HEK293 (cell line): ENCODE data around the gene NCLN.
A peak's percentile ranks its signal among the peaks of the same experiment; 100 is the strongest.

Experiments used
- CTCF ChIA-PET: fragments of 350-600 bp; formaldehyde crosslinking; extraction: SDS; loops from one replicate; lab custom pipeline; 2021; ENCODE audit warnings: antibody characterized with exemption; lab: Yijun Ruan, JAX
- POLR2A ChIA-PET: fragments of 300-600 bp; formaldehyde crosslinking; extraction: SDS; loops from one replicate; lab custom pipeline; 2020; ENCODE audit warnings: antibody characterized with exemption, inconsistent platforms; lab: Yijun Ruan, JAX
- H3K27ac ChIP-seq: fragments of 200-500 bp; sonication (Bioruptor generic); 2 replicates; pipeline ENCODE4 v1.5.1; 2014; ENCODE audit warnings: low read depth, low read length, control low read depth, inconsistent platforms; ENCODE audit errors: extremely low read depth
- H3K36me3 ChIP-seq, 2 experiments: fragments of 200-500 bp in 1 of 2; sonication (Bioruptor generic) in 1 of 2; 1 replicate in 1 of 2; 2 replicates in 1 of 2; pipeline ENCODE4 v1.5.1; 2014 to 2017; ENCODE audit warnings: inconsistent platforms in 2 of 2, low read length in 2 of 2; ENCODE audit not compliant: control insufficient read depth in 2 of 2, insufficient read depth in 1 of 2
- H3K4me1 ChIP-seq: fragments of 200-500 bp; sonication (Bioruptor generic); 2 replicates; pipeline ENCODE4 v1.5.1; 2014; ENCODE audit warnings: mild to moderate bottlenecking, low read length, inconsistent platforms; ENCODE audit not compliant: control insufficient read depth, insufficient read depth
- H3K4me3 ChIP-seq: 2 replicates; pipeline ENCODE4 v1.5.1; 2011; ENCODE audit warnings: low read depth, mild to moderate bottlenecking, control low read depth, low read length, moderate library complexity
- H3K9me3 ChIP-seq: fragments of 200-500 bp; sonication (Bioruptor generic); 2 replicates; pipeline ENCODE4 v1.5.1; 2014; ENCODE audit warnings: low read depth, low read length, inconsistent platforms; ENCODE audit not compliant: control insufficient read depth, insufficient read depth
- GLI4 ChIP-seq: fragments of 450-650 bp; formaldehyde crosslinking; IDR thresholded peaks from 2 replicates; pipeline ENCODE4 v1.5.1; 2016; ENCODE audit warnings: missing biosample characterization, missing genetic modification characterization
- PRDM1 ChIP-seq: fragments of 450-650 bp; formaldehyde crosslinking; IDR thresholded peaks from 2 replicates; pipeline ENCODE4; 2016; ENCODE audit warnings: missing biosample characterization, missing genetic modification characterization
- SCRT2 ChIP-seq: fragments of 450-650 bp; formaldehyde crosslinking; IDR thresholded peaks from 2 replicates; pipeline ENCODE4 v1.5.1; 2016; ENCODE audit warnings: missing biosample characterization, missing genetic modification characterization
- ZNF211 ChIP-seq: fragments of 450-650 bp; formaldehyde crosslinking; IDR thresholded peaks from 2 replicates; pipeline ENCODE4 v1.5.1; 2016; ENCODE audit warnings: low read depth, missing biosample characterization, missing genetic modification characterization
- ZNF221 ChIP-seq: fragments of 450-650 bp; formaldehyde crosslinking; IDR thresholded peaks from 2 replicates; pipeline ENCODE4 v1.5.1; 2017; ENCODE audit warnings: missing biosample characterization, missing genetic modification characterization, borderline replicate concordance
- ZNF426 ChIP-seq: fragments of 450-650 bp; formaldehyde crosslinking; IDR thresholded peaks from 2 replicates; pipeline ENCODE4 v1.5.1; 2017; ENCODE audit warnings: missing biosample characterization, missing genetic modification characterization, mild to moderate bottlenecking, inconsistent platforms, moderate library complexity
- ZNF571 ChIP-seq: fragments of 450-650 bp; formaldehyde crosslinking; IDR thresholded peaks from 2 replicates; pipeline ENCODE4 v1.5.0; 2017; ENCODE audit warnings: missing biosample characterization, missing genetic modification characterization
- ZNF768 ChIP-seq: fragments of 450-650 bp; formaldehyde crosslinking; IDR thresholded peaks from 2 replicates; pipeline ENCODE4 v1.5.1; 2018; ENCODE audit warnings: missing biosample characterization, mild to moderate bottlenecking, missing genetic modification characterization
- ZNF776 ChIP-seq: fragments of 450-650 bp; formaldehyde crosslinking; IDR thresholded peaks from 2 replicates; pipeline ENCODE4 v1.5.0; 2017; ENCODE audit warnings: missing biosample characterization, missing genetic modification characterization, borderline replicate concordance
- TF ChIP-seq, protein P1 (sequence below): fragments of 450-650 bp; formaldehyde crosslinking; IDR thresholded peaks from 2 replicates; pipeline ENCODE4 v1.5.1; 2016; ENCODE audit warnings: missing biosample characterization, missing genetic modification characterization
- TF ChIP-seq, protein P2 (sequence below): fragments of 450-650 bp; formaldehyde crosslinking; IDR thresholded peaks from 2 replicates; pipeline ENCODE4 v1.5.1; 2017; ENCODE audit warnings: missing biosample characterization, mild to moderate bottlenecking, missing genetic modification characterization, moderate library complexity
- TF ChIP-seq, protein P3 (sequence below): fragments of 450-650 bp; formaldehyde crosslinking; IDR thresholded peaks from 2 replicates; pipeline ENCODE4 v1.5.1; 2016; ENCODE audit warnings: missing biosample characterization, missing genetic modification characterization
- TF ChIP-seq, protein P4 (sequence below): fragments of 450-650 bp; formaldehyde crosslinking; IDR thresholded peaks from 2 replicates; pipeline ENCODE4 v1.5.1; 2016; ENCODE audit warnings: missing biosample characterization, missing genetic modification characterization

Gene NCLN

DNA sequence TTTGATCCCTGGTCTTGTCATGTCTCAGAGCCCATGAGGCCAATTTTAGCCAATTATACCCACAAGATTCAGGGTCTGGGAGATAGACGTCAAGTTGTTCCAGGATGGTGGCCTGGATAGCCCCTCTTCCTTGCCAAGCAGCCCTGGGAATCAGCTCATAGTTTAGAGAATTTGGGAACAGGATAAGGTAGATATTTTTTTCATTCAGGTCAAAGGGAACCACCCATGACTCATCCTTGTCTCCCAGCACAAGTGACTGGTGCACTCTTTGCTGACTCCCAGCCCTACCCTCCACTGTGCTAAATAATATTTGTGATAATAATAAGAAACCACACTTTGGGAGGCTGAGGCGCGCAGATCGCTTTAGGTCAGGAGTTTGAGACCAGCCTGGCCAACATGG, 24.3 kb upstream of the NCLN start:
- ChIA-PET POLR2A (no interaction called here), CTCF (interaction anchor here (0.5 to 2.0 kb wide), 15 partner anchors 9 to 513 kb away, joined by 3 to 17 read pairs (median 5); no protein-coding TSS in a partner anchor)
- Histone ChIP-seq H3K27ac (no peak overlapping the region), H3K9me3 (no peaks in the 10 kb centered on the region), H3K4me3 (no peak overlapping the region), H3K36me3 (no peaks in the 10 kb centered on the region), H3K4me1 (0 out of 2 replicates have a peak, but pooled peaks cover 4% of the 10 kb centered on the region)
- TF ChIP-seq, protein P1, sequence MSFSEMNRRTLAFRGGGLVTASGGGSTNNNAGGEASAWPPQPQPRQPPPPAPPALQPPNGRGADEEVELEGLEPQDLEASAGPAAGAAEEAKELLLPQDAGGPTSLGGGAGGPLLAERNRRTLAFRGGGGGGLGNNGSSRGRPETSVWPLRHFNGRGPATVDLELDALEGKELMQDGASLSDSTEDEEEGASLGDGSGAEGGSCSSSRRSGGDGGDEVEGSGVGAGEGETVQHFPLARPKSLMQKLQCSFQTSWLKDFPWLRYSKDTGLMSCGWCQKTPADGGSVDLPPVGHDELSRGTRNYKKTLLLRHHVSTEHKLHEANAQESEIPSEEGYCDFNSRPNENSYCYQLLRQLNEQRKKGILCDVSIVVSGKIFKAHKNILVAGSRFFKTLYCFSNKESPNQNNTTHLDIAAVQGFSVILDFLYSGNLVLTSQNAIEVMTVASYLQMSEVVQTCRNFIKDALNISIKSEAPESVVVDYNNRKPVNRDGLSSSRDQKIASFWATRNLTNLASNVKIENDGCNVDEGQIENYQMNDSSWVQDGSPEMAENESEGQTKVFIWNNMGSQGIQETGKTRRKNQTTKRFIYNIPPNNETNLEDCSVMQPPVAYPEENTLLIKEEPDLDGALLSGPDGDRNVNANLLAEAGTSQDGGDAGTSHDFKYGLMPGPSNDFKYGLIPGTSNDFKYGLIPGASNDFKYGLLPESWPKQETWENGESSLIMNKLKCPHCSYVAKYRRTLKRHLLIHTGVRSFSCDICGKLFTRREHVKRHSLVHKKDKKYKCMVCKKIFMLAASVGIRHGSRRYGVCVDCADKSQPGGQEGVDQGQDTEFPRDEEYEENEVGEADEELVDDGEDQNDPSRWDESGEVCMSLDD (tag by site-specific recombination), result no peak
- TF ChIP-seq ZNF571 (tag by site-specific recombination), result no peak
- no peak for TF ChIP-seq ZNF776 (tag by site-specific recombination)
- TF ChIP-seq, protein P2, sequence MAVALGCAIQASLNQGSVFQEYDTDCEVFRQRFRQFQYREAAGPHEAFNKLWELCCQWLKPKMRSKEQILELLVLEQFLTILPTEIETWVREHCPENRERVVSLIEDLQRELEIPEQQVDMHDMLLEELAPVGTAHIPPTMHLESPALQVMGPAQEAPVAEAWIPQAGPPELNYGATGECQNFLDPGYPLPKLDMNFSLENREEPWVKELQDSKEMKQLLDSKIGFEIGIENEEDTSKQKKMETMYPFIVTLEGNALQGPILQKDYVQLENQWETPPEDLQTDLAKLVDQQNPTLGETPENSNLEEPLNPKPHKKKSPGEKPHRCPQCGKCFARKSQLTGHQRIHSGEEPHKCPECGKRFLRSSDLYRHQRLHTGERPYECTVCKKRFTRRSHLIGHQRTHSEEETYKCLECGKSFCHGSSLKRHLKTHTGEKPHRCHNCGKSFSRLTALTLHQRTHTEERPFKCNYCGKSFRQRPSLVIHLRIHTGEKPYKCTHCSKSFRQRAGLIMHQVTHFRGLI (tag by site-specific recombination), result no peak
- TF ChIP-seq ZNF211 (tag by site-specific recombination), result no peak

DNA sequence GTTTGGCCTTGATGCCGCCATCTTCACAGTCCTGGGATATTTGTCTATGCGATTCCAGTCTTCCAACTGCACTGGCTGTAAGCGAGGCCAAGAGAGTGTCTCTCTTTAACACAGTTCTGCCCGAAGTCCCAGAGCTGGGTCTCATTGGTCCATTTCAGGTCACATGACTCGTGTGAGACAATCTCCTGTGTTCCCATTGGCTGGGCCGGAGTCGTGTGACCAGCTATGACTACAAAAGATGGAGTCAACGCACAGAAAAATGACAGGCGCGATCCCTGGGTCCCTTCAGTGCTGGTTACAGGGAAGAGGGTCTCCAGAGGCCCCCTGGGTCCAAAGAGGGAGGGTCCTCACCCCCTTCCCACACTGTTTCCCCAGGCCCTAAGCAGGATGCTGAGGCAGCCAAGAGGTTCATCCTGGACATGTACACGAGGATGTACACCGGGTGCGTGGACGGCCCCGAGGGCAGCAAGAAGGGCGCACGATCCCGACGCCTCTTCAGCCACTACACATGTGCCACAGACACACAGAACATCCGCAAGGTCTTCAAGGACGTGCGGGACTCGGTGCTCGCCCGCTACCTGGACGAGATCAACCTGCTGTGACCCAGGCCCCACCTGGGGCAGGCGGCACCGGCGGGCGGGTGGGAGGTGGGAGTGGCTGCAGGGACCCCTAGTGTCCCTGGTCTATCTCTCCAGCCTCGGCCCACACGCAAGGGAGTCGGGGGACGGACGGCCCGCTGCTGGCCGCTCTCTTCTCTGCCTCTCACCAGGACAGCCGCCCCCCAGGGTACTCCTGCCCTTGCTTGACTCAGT, 23.1 kb upstream of the NCLN start:
- Histone ChIP-seq H3K4me3 (no peak overlapping the region), H3K4me1 (0 out of 2 replicates have a peak, but pooled peaks cover 4% of the 10 kb centered on the region), H3K27ac (no peak overlapping the region), H3K9me3 (no peaks in the 10 kb centered on the region), H3K36me3 (no peaks in the 10 kb centered on the region)
- POLR2A ChIA-PET, result interaction anchor here (1.1 kb wide), 1 partner anchor 212 kb away, joined by 3 read pairs; no protein-coding TSS in a partner anchor
- CTCF ChIA-PET, result interaction anchor here (0.6 to 2.0 kb wide), 17 partner anchors 10 to 514 kb away, joined by 3 to 17 read pairs (median 4); no protein-coding TSS in a partner anchor
- TF ChIP-seq GLI4 (tag by site-specific recombination) (no peak), ZNF426 (tag by site-specific recombination) (no peak), ZNF768 (tag by site-specific recombination) (no peak)

DNA sequence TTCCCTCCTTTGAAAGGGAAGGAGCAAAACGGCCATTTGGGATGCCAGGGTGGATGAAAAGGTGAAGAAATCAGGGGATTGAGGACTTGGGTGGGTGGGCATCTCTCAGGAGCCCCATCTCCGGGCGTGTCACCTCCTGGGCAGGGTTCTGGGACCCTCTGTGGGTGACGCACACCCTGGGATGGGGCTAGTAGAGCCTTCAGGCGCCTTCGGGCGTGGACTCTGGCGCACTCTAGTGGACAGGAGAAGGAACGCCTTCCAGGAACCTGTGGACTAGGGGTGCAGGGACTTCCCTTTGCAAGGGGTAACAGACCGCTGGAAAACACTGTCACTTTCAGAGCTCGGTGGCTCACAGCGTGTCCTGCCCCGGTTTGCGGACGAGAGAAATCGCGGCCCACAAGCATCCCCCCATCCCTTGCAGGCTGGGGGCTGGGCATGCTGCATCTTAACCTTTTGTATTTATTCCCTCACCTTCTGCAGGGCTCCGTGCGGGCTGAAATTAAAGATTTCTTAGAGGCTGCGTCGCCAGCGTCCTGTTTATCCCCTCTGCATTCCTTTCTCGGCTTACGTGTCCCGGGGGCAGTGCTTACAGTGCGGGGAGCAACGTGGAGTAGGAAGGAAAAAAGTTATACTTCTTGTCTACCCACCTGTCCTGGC, 22.4 kb upstream of the NCLN start:
- ChIA-PET POLR2A (interaction anchor here (1.1 kb wide), 1 partner anchor 213 kb away, joined by 3 read pairs; no protein-coding TSS in a partner anchor), CTCF (interaction anchor here (0.5 to 2.4 kb wide), 21 partner anchors 11 to 320 kb away, joined by 3 to 27 read pairs (median 3); no protein-coding TSS in a partner anchor)
- H3K9me3 ChIP-seq, result no peaks in the 10 kb centered on the region
- H3K36me3 ChIP-seq, result no peaks in the 10 kb centered on the region
- no peak overlapping the region for H3K4me3 ChIP-seq
- no peak overlapping the region for H3K27ac ChIP-seq
- 0 out of 2 replicates have a peak, but pooled peaks cover 4% of the 10 kb centered on the region for H3K4me1 ChIP-seq
- TF ChIP-seq, protein P1 (tag by site-specific recombination), result peak; percentile 58
- TF ChIP-seq, protein P3, sequence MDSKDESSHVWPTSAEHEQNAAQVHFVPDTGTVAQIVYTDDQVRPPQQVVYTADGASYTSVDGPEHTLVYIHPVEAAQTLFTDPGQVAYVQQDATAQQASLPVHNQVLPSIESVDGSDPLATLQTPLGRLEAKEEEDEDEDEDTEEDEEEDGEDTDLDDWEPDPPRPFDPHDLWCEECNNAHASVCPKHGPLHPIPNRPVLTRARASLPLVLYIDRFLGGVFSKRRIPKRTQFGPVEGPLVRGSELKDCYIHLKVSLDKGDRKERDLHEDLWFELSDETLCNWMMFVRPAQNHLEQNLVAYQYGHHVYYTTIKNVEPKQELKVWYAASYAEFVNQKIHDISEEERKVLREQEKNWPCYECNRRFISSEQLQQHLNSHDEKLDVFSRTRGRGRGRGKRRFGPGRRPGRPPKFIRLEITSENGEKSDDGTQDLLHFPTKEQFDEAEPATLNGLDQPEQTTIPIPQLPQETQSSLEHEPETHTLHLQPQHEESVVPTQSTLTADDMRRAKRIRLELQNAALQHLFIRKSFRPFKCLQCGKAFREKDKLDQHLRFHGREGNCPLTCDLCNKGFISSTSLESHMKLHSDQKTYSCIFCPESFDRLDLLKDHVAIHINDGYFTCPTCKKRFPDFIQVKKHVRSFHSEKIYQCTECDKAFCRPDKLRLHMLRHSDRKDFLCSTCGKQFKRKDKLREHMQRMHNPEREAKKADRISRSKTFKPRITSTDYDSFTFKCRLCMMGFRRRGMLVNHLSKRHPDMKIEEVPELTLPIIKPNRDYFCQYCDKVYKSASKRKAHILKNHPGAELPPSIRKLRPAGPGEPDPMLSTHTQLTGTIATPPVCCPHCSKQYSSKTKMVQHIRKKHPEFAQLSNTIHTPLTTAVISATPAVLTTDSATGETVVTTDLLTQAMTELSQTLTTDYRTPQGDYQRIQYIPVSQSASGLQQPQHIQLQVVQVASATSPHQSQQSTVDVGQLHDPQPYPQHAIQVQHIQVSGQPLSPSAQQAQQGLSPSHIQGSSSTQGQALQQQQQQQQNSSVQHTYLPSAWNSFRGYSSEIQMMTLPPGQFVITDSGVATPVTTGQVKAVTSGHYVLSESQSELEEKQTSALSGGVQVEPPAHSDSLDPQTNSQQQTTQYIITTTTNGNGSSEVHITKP, result no peak
- TF ChIP-seq PRDM1 (tag by site-specific recombination) (0 out of 2 replicates have a peak, but pooled peaks have one; percentile 22), SCRT2 (tag by site-specific recombination) (peak; percentile 92), ZNF221 (tag by site-specific recombination) (no peak)
- TF ChIP-seq, protein P4, sequence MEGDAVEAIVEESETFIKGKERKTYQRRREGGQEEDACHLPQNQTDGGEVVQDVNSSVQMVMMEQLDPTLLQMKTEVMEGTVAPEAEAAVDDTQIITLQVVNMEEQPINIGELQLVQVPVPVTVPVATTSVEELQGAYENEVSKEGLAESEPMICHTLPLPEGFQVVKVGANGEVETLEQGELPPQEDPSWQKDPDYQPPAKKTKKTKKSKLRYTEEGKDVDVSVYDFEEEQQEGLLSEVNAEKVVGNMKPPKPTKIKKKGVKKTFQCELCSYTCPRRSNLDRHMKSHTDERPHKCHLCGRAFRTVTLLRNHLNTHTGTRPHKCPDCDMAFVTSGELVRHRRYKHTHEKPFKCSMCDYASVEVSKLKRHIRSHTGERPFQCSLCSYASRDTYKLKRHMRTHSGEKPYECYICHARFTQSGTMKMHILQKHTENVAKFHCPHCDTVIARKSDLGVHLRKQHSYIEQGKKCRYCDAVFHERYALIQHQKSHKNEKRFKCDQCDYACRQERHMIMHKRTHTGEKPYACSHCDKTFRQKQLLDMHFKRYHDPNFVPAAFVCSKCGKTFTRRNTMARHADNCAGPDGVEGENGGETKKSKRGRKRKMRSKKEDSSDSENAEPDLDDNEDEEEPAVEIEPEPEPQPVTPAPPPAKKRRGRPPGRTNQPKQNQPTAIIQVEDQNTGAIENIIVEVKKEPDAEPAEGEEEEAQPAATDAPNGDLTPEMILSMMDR, result peak; percentile 78
